Posterior cingulate gyrus (tissue), 11 donors: Measurements from ENCODE around the gene CAMKK1.
A peak's percentile ranks its signal among the peaks of the same experiment; 100 is the strongest.

Experiments used
- DNase-seq, 10 donors: peaks; one replicate each; pipeline versions ENCODE4 v3.0.0 to v3.0.0-alpha.2; 2020 to 2021; ENCODE audit warnings: mixed read lengths in 3 of 10
- intact Hi-C: fragments of 100-400 bp; cut with DNase I; formaldehyde crosslinking; loops from one replicate; pipeline ENCODE4 v1.15.1; 2023

Gene CAMKK1

DNA sequence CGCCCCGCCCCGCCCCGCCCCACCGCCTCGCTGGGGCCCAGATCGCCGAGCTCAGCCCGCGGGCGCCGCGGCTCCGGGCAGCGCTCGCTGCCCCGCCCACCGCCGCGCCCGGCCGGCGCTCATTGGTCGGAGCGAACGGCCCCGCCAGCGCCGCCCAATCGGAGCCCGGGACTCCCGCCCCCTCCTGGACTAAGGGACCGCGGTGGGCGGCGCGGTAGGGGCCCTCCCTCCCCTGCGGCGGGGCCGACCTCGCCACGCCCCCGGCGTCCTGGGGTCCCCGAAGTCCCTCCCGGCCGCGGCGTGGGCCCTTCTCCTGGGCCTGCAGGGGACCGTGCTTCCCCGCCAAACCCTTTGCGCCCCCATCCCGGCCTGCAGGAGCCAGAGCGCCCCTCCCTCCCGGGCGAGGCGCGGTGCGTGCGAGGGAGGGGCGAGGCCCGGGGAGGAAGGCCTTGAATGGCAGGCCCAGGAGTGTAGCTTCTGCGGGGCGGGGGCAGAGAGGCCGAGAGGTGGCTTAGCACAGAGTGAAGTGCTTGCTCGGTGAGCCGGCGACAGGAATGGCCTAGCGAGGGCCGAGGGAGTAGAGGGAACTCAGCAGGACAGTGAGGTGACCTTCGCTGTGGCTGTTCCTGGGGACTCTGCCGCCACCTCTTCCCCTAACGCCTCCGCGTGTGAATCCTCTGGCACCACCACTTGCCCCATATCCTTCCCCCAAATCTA, at the start of gene CAMKK1:
TSS of gene CAMKK1 (minus strand) at position 51 of the 717 bp plus-strand sequence. CDS start 7,366 bp downstream, outside the sequence.
- intact Hi-C loops = no loop called here
- DNase-seq = peak; percentile 66 to 98 (median 86)

DNA sequence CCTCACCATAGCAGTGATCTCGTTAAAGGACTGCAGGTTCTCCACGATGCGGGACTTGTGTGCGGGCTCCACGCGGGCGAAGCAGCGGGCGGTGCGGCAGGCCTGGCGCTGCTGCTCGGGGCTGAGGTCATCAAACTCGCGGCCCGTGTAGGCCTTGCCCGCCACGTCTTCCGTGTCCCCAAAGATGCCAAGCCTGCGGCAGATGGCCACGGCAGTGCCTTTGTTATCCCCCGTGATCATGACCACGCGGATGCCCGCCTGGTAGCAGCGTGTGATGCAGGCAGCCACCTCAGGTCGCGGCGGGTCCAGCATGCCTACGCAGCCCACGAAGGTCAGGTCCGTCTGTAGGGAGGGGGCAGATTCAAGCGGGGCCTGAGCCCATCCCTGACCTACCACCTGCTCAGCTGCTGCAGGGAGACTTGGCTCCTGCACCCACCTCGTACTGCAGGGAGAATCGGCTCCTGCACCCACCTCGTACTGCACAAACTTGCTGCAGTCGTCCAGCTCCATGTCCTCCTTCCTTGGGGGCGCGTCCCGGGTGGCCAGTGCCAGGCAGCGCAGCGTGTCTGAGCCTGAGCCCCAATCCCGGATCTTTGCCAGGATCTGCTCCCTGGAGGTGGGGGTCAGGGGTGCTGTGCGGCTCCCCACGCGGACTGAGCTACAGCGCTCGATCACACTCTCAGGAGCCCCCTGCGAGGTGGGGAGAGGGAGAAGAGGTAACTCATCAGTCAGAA, 48.3 kb upstream of the CAMKK1 start:
- DNase-seq = no peak

DNA sequence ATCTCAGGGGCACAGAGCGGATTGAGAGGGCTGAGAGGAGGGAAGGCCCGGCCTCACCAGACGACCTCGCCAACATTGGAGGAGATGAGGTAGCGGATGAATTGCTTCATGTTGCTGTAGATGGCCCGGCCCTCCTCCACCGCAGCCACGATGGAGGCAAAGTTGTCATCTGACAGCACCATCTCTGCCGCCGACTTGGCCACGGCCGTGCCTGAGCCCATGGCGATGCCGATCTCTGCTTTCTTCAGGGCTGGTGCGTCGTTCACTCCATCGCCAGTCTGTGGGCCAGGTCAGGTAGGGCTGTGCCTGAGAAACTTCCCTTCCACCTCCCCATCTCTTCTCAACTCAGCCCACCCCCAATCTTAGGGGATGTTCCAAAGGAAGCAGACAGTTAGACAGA, 44.5 kb upstream of the CAMKK1 start:
- intact Hi-C loops = no loop called here
- DNase-seq = no peak

More for the DNA sequence above, 48.3 kb upstream of the CAMKK1 start:
- intact Hi-C loops = no loop called here

DNA sequence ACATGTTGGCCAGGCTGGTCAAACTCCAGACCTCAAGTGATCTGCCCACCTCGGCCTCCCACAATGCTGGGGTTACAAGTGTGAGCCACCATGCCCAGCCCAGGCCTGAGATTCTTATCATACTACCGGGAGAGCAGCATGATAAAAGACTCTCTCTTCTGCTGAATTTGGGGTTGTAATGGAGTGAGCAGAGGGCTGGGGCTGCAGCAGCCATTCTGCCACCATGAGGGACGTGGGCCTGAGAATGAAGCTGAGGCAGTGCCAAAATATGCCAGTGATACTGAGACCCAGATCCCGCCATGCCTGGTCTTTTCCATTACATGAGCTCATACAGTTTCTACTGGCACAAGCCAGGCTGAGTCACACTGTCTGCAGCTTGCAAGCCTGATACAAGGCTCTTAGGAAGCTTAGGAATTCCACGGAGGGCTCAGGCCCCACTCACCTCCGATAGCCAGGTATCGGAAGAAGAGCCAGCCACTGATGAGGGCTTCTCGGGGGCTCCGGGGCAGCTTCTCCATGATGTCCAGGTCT, 43.0 kb upstream of the CAMKK1 start:
- no peak for DNase-seq
- intact Hi-C loops = no loop called here

DNA sequence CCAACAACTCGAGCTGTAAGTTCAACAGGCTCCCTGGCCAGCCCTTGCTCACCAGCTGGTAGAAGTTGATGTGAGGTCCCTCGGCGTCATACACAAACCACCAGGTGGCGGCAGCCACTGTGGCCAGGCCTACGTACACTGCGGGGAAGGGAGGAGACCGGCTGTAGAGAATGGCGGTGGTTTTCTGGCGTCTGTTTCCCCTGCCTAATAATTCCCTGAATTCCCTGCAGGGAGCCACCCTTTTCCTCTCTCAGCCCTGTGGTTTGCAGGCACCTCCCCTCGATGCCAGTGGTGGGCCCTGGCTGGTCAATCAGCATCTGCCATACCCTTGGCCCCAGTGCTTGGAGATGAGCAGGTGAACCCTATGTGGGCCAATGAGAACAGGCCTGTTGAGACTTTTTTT, 42.3 kb upstream of the CAMKK1 start:
- peak in 2 of 10 donors; percentile 17 to 33 for DNase-seq
- intact Hi-C loops = no loop called here

DNA sequence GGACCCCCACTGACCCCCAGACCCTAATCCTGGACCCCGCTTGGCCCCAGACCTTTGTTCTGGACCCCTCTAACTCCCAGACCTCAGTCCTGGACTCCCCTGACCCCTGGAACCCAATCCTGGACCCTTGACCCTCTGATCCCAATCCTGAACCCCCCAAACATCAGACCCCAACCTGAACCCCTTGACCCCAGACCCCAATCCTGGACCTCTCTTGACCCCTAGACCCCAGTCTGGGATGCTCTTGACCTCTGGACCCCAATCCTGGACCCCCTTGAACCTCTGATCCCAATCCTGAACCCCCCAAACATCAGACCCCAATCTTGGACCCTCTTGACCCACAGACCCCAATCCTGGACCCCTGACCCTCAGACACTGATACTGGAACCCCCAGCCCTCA, 36.9 kb upstream of the CAMKK1 start:
- intact Hi-C loops = no loop called here
- no peak for DNase-seq

DNA sequence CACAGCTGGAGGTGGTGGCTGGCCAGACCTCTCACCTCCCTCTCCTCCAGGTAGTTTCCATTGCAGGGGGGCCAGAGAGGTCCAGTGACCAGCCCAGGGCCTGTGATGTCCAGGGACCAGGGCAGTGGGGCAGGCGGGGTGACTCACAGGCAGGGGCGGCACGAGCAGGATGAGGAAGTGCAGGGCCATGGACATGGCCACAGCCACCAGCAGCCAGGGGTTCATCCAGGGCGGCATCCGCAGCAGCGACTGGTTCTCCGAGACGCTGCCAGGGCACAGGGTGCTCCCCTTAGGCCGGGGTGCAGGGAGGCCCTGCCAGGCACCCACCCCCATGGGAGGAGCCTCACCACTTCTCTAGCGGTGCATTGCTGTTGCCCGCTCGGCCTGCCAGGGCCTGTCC, 36.3 kb upstream of the CAMKK1 start:
- DNase-seq = no peak
- intact Hi-C loops = no loop called here

DNA sequence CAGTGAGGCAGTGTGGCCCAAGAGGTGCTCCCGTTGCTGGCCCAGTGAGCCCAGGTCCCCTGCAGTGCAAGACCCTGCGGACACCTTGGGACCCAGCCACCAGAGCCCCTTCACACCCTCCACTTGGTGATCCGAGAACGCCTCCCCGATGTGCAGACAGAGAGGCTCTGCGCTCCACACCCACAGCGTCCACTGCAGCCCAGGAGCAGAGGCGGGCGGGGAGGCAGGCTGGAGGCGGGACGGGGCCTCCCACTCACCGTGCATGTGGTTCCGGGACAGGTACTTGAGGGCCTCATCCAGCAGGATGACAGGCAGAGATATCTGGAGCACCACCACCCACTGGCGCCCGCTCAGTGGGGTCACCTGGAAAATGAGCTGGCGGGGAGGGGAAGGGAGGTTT, 35.6 kb upstream of the CAMKK1 start:
- intact Hi-C loops = no loop called here
- no peak for DNase-seq

DNA sequence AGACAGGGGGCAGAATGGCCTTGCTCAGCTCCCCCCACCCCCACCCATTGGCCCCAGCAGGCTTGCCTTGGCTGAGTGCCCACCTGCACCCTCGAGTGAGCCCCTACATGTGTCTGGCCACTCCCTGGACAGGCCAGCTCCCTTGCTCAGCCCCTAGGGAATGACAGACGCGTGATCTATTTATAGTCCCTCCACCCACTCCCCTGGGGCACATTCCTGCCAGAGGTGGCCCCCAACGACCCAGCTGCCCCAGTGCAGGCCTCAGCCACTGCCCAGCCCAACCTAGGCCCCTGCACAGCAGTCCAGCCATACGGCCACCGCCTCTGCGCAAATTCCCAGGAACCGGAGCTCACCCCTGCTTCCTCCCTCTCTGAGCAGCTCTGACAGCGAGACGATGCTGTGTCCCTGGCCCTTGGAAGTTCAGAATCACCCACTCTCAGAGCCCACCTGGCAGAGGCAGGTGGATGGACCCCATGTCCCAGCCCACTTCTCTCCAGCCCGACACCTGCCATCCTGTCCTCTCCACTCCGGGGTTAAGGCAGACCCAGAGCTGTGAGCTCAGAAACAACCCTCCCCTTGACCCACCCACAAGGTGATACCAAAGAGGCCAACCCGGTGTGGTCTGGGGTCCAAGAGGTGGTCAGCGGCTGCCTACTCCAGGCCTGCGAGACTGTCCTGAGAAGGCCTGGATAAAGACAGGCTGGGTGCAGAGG, 34.9 kb upstream of the CAMKK1 start:
- no peak for DNase-seq
- intact Hi-C loops = no loop called here

DNA sequence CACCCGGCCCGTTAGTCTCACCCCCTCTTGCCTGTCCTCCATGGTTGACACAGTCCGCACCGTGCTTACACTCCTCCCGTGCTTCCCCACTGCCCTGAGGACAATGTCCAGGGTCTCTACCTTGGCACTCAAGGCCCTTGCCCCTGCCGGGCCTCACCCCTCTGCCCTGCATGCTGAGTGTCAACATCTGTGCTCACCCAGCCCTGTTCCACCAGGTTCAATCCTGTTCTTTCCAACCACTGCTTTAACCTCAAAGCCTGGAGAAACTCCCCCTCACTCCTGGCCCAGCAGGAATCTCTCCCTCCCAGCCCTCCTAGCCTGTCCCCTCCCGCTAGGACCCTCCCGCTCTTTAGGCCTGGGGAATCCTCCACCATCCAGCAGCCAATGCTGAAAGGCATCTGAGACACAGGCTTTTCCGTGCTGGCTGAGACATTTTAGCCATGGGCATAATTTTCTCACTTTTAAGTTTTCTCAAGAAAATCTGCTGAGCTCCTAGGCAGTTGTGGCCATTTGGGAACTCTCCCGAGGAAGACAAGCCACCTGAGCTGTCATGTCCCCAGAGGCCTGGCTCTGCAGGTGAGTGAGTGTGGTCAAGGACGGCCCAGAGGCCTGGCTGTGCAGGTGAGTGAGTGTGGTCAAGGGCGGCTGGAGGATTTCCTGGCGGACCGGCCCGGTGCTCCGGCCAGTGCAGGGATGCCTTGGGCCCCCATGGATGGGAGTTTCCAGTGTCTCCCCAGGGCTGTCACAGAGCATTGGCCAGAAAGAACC, 34.2 kb upstream of the CAMKK1 start:
- DNase-seq = no peak
- intact Hi-C loops = no loop called here

DNA sequence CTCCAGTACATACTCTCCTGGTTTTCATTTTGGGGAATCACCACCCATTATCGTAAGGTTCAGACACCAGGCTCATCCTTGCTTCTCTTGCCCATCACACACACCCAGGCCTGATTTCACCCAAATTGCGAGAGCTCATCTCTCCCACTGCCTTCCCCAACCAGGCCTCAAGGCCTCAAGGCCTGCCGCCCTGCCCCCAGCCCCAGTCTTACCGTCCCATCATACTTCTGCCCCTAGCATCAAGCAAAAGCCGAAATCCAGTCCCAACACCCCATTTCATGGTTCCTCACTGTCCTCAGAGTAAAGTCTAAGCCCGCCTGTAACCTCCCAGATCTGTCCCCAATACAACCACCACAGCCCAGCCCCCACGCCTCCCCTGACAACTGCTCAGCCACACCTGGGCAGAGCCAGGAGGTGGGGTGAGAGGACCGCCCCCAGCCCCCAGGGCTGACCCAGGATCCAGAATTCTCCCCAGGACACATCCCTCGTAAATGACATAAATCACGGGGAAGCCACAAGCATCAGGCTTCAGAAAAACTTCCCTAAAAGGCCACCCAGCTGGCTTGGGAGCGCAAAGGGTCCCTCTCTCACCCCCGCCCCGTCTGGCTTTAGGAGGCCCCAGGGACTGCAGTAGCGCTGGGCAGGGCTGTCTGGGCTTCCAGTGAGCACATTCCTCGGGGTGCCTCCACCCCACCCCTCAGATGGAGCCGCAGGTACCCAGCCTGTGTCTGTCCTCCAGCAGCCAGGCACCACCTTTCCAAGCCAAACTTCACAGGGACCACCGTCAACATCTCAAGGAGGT, 33.0 kb upstream of the CAMKK1 start:
- no peak for DNase-seq
- intact Hi-C loops = no loop called here

DNA sequence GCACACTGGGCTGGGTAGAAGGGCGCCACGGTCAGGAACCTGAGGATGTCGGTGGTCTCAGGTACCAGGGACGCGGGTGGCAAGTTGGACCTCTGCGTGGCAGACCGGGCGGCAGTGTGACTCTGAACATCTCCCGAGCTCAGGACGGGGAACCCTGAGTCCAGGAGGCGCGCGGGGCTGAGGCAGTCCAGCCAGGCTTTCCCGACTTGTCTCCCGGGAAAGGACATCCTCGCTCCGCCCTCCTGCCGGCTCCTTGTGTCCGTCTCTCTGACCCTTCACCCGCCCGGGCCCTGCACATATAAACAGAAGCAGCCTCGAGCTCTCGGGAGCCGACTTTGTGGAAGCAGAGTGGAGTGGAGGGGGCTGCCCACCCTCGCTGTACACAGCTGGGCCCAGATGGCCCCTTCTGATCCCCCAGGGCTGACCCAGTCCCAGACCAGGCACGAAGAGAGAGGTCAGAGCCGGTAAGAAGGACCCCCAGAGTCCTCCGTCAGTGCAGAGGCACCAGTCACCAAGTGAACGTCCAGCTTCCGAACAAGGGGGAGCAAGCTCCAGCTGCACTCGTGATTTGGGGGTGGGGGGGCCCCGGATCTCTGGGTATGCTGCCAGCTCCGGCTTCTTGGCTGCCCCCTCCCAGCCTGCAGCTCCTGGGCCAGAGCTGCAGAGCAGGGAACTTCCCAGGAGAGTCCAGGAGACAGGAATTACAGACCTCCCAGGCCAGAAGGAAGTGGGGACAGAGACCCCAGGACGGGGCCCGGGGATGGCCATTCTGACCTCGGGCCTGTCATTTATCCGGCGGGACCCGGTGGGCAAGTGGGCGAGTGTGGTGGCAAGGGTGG, 31.9 kb upstream of the CAMKK1 start:
- no peak for DNase-seq
- intact Hi-C loops = no loop called here

DNA sequence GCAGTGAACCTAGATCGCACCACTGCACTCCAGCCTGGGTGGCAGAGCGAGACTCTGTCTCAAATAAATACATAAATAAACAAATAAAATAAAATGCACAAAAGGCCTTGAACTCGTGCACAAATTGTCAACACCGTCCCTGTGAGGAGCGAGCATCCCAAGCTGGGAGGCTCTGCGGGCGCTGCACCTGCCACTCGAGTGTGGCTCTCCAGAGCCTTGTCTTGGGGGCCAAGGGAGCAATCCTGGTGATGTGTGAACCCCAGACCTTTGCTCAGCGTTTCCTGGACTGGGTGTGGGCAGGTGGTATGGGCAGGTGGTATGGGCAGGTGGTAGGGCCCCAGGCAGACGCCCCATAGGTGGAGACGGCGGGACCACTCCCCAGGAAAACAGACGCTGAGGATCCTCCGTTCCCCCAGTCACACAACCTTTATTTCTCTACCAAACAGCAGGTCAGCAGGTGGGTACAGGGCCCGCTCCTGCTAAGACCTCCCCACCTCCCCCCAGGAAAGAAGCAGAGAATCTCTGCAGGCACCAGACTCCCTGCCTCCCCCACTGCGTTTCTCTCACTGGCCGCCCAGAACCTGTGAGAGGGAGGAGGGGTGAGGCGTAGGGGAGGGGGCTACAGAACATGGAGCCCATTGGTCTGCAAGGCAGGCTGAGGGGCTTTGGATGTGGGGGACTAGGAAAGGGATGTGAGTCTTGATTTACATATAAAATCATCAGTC, 30.8 kb upstream of the CAMKK1 start:
- intact Hi-C loops = no loop called here
- no peak for DNase-seq

DNA sequence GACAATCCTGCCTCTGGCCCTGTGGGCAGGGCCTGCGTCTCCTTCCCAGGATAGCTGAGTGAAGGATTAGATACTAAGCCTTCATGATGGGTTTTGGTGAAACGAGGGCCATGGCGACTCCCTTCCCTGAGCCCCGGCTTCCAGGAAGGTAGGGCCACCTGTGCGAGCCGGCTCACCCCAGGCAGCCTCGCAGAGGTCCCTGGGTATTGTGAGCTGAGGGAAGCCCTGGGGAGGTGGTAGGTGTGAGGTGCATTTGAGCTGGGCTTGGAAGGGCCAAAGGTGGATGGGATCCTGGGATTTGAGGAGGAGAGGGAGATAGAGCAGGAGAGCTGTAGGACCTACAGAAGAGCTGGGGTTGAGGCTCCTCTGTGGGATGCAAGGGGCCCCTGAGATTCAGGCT, 29.9 kb upstream of the CAMKK1 start:
- DNase-seq = no peak
- intact Hi-C loops = no loop called here

DNA sequence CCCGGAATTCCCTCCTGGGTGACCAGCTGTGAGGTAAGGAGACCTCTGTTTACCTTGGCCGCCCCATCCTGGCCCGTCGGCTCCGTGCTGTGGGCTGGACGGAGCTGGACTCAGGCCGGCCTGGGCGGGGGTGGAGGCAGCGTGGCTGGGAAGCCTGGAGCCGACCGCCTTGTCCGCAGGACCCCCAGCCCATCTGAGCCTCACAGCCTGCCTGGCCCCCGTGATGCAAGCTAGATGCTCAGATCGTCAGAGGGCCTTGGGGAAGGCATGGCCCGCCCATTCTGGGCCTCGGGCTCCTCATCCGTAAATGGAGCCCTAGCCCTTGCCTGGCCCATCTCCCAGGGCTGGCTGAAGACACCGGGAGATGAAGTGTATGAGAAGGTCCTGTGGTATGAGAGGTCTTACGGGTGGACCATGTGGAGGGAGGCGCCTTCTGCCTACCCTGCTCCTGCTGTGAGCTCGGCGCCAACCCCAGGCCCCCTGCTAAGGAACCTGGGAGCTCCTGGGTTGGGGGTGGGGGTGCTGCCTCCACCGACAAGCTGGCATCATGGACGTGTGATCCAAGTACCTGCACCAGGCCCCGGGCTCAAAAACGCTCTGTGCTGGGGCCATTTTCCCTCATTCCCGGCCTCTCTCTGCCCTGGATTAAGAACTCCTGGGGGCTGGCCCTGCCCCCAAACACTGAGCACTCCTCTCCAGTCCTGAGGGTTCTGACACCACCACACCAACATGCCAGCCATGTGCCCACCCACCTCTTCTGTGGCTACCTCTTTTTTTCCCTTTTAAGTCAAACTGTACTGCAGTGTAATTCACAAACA, 28.9 kb upstream of the CAMKK1 start:
- no peak for DNase-seq
- intact Hi-C loops = no loop called here

DNA sequence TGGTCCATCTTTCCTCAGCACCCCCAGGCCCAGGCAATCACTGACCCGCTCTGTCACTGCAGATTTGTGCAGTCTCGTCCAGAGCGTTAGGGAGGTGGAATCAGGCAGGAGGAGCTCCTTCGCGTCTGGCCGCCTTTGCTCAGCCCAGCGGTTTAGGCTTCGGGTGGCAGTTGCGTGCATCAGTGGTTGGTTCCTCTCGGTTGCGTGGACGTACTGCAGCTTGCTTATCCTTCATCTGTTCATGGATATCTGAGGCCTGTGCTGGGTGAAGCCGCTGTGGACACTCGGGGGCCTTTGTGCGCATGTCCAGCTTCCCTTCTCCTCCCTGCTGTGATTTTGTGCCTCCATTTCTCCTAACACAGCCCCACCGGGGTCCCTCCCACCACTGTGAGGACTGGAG, 28.2 kb upstream of the CAMKK1 start:
- intact Hi-C loops = no loop called here
- DNase-seq = no peak

DNA sequence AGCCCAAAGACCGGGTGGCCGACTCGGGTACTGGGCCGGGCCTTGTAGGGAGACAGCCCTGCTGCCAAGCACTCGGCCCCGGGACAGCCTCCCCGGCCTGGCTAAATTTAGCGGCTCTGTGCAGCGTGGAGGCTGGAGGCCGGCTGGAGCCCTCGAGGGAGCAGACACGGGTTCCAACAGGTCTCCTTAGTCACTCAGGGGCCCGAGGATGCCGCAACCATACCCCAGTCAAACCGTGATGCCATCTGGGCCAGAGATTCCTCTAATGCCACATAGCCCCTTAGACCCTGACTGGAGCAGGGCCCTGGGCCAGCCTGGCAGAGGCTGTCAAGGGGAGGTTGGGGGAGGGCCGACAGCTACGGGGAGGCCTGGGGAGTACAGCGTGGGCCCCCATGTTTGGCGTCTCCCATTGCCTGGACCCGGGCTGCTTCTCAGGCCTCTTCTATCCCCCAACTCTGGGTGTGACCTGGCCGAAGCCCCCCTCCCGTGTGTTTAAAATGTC, 26.3 kb upstream of the CAMKK1 start:
- DNase-seq = no peak
- intact Hi-C loops = loop anchor here (5.0 kb wide), 1 partner anchor 88 kb away; no protein-coding TSS in a partner anchor
